GM19468 (cell line): ENCODE results near the gene GALNS.
A peak's percentile ranks its signal among the peaks of the same experiment; 100 is the strongest.
"Not testable (repeated sequence)": the region's sequence is repeated elsewhere in the genome, so short reads cannot be mapped to it uniquely, and the experiment has no call there.

Experiments used
- ATAC-seq: cut with Tn5 transposase; IDR thresholded peaks from one replicate; pipeline ENCODE4 v1.9.1; 2021; ENCODE audit warnings: mild to moderate bottlenecking, moderate library complexity, moderate number of reproducible peaks; ENCODE audit not compliant: unreplicated experiment; ENCODE audit errors: extremely low read depth

The GALNS gene, protein sequence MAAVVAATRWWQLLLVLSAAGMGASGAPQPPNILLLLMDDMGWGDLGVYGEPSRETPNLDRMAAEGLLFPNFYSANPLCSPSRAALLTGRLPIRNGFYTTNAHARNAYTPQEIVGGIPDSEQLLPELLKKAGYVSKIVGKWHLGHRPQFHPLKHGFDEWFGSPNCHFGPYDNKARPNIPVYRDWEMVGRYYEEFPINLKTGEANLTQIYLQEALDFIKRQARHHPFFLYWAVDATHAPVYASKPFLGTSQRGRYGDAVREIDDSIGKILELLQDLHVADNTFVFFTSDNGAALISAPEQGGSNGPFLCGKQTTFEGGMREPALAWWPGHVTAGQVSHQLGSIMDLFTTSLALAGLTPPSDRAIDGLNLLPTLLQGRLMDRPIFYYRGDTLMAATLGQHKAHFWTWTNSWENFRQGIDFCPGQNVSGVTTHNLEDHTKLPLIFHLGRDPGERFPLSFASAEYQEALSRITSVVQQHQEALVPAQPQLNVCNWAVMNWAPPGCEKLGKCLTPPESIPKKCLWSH

DNA sequence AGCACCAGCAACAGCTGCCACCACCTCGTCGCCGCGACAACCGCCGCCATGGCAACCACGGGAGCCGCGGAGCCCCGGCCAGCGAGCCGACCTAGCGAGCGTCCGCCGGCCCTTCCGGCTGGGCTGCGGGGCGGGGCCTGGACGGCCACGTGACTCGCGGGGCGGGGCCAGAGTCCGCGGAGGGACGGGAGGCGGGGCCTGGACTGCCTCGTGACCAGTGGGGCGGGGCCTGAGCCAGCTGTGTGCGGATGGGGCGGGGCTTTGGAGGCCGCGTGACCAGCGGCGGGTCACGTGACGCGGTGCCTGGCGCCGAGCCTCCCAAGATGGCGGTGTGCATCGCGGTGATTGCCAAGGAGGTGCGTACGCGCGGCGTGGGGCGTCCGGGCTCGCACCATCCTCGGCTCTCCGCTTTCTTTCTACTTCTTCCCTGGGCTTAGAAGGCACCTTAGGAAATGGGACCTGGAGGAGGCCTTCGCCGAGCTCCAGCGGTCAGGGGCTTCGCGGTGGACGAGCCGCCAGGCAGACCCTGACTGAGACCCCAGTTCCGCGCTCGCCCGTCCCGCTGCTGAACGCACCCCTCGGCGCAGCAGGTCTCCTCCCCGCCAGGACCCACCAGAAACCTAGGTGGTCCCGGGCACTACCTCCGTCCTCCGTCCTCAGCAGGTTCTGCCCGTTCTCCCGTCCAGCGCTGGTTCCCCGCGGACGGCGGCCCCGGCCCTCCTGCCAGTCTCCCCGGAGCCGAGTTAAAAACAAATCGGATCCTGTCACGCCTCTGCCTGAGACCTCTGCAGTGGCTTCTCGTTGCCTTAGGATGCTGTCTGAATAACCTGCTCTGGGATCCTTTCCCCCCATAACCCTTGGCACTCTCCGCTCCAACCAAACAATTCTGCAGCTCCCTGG is at the start of gene GALNS, which contains the start of gene TRAPPC2L:
TSS of gene GALNS (minus strand) at position 120 of the 900 bp plus-strand sequence. CDS start at position 50, 70 bp downstream.
TSS of gene TRAPPC2L (plus strand) at position 300 of the 900 bp plus-strand sequence. CDS start at position 324, 24 bp downstream.
- peak; percentile 77 for ATAC-seq

- no peak for ATAC-seq
Observed at GRCh38 chr16:88906020-88906419, 49.3 kb upstream of the GALNS start.

DNA sequence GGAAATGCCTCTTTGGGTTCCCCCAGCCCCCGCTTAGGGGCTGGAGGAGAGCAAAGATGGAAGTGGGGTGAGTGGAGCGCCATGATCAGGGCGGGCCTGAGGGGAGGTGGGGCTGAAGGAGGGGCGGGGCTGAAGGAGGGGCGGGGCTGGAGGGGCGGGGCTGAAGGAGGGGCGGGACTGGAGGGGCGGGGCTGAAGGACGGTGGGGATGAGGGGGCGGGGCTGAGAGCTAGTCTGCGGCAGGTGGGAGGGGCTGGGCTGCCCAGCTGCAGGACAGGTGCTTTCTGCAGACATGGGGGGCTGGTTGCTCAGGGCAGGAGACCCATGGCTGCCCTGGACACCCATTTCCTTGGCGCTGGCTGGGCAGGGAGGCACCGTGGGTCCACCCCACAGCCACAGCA is 48.8 kb upstream of the GALNS start:
- no peak for ATAC-seq

DNA sequence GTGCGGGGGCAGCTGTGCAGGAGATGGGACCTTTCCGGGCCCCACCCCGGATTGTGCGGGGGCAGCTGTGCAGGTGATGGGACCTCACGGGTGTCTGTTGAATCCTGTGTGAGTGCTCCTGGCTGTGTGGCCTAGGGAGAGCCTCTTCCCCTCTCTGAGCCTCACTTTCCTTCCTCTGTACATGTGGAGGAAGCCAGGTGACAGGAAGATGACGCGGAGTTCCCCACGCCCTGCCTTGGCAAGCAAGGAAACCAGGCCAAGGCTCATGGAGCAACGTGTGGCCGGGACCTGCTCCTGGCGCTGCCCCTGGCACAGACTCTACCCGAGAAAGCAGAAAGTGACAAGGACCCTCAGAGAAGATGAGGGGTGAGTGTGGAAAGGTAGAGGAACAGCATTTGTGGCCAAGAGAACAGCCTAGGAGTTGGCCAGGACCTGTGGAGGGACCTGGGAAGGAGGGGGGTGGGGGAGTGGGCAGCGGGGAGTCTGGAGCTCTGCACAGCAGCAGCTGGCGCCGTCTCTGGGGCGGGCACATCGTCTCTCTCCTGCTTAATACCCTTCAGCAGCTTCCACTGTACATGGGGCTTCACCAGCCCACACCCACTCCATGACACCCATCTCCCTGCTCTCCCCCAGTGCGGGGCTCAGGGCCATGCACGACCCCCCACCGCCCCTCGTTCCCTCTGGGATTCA is 48.1 kb upstream of the GALNS start:
- ATAC-seq, result no peak

GRCh38 chr16:88903267-88903666 is 46.5 kb upstream of the GALNS start:
- ATAC-seq, result no peak

- no peak for ATAC-seq
Observed at GRCh38 chr16:88902744-88903143, 46.0 kb upstream of the GALNS start.

GRCh38 chr16:88901718-88902337 is 45.1 kb upstream of the GALNS start:
- no peak for ATAC-seq

DNA sequence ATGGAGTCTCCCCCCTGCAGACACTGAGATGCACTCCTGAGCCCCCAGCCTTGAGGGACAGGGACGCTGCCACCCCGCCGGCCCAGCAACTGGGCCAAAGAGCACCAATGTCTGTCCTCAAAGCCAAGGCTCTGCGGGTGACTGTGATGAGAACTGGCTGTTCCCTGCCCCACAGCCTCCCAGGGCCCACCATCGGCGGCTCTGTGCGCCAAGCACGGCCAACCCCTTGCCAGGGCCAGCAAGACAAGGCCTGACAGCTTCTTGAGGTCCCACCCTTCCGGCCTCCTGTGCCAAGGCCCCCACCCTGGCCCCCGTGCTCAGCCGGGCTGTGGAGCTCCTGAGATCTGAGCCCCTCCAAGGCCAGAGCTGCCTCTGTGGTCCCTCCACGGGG is 43.9 kb upstream of the GALNS start:
- no peak for ATAC-seq

DNA sequence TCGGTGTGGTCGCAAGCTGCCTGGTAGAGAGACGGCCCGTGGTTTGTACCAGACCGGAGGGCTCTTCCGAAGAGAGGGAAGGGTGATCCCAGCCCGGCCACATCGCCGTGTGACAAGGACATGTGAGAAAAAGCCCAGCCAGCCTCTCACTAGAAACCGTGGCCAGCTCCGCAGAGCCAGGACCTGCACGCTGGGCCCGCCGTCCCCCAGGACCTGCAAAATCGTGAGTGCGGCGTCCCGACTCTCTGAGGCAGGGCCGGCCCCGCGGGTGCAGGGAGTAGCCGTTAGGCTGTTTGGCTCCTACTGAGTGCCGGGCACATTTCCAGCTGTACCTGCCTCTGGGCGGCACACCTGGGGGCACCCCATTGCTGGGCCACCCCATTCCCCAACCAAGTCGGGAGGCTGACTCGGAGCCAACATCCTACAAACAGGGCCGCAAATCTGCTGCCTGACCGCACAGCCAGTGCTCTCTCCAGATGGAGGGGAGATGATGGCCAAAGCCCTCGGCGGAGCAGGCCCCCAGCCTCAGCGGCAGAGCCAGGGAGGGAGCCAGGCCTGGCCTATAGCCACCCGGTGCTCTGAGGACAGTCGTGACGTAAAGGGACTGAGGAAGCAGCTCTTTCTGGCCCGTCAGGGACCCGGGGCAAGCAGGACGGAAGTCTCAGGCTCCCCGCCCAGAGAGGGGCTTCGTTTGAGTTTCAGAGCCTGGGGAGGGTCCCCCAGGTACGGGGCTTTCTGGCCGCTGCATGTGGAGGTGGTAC is 43.3 kb upstream of the GALNS start:
- ATAC-seq, result no peak

GRCh38 chr16:88897696-88898425 is 41.1 kb upstream of the GALNS start:
- ATAC-seq, result no peak

- ATAC-seq, result no peak
Observed at GRCh38 chr16:88896238-88897070, 39.7 kb upstream of the GALNS start.

- no peak for ATAC-seq
Observed at GRCh38 chr16:88895335-88895734, 38.6 kb upstream of the GALNS start.

GRCh38 chr16:88894681-88895300 is 38.0 kb upstream of the GALNS start:
- no peak for ATAC-seq

GRCh38 chr16:88894266-88894665 is 37.5 kb upstream of the GALNS start:
- ATAC-seq, result not testable (repeated sequence)

- no peak for ATAC-seq
Observed at GRCh38 chr16:88893127-88893968, 36.6 kb upstream of the GALNS start.

GRCh38 chr16:88892065-88892464 is 35.3 kb upstream of the GALNS start:
- ATAC-seq, result no peak
